Cardiac septum (tissue), 1 donor: ENCODE data around the gene SPZ1. TPM values are rescaled to one million over a fixed set of nuclear protein-coding genes. Genes with fewer than 3 reads are reported as not detected.
"Not testable (repeated sequence)": the region's sequence is repeated elsewhere in the genome, so short reads cannot be mapped to it uniquely, and the experiment has no call there.

ENCODE experiments used
- DNase-seq: peaks from one replicate; pipeline ENCODE4 v3.0.0-alpha.2; 2020; ENCODE audit warnings: low spot score
- intact Hi-C: fragments of 100-400 bp; cut with DNase I; formaldehyde crosslinking; loops from one replicate; pipeline ENCODE4 v1.14.0; 2022
- total RNA-seq: library from RNA; stranded (reverse); fragmentation: NEBNext Ultra II Directional; extraction: Animal tissue kit (Norgen Biotek cat#: 25700); gene quantifications from one replicate; pipeline ENCODE4 v1.2.1, GENCODE V29; 2021
- donor health status: DM: no; HTN: no; CAD: no.

The SPZ1 gene
- total RNA-seq, 1 donor from 2014 or later: not detected

- no peak for DNase-seq
- intact Hi-C loops: no loop called here
Observed at GRCh38 chr5:80324912-80325311, 5.1 kb downstream of the SPZ1 start.

- intact Hi-C loops: no loop called here
- DNase-seq: no peak
Observed at GRCh38 chr5:80326468-80326867, 6.7 kb downstream of the SPZ1 start.

GRCh38 chr5:80337379-80337778, 17.6 kb downstream of the SPZ1 start:
- intact Hi-C loops: no loop called here
- DNase-seq: no peak

- intact Hi-C loops: no loop called here
Observed at GRCh38 chr5:80339116-80339515, 19.3 kb downstream of the SPZ1 start.

GRCh38 chr5:80341016-80341775, 21.4 kb downstream of the SPZ1 start:
- DNase-seq: no peak
- intact Hi-C loops: no loop called here

More at GRCh38 chr5:80339116-80339515, 19.3 kb downstream of the SPZ1 start:
- no peak for DNase-seq

GRCh38 chr5:80343067-80343466, 23.3 kb downstream of the SPZ1 start:
- DNase-seq: no peak
- intact Hi-C loops: no loop called here

GRCh38 chr5:80346055-80346454, 26.3 kb downstream of the SPZ1 start:
- intact Hi-C loops: no loop called here
- DNase-seq: no peak

GRCh38 chr5:80348171-80348570, 28.4 kb downstream of the SPZ1 start:
- DNase-seq: no peak
- intact Hi-C loops: no loop called here

- intact Hi-C loops, DNase-seq: not testable (repeated sequence)
Observed at GRCh38 chr5:80351019-80351418, 31.2 kb downstream of the SPZ1 start.

- intact Hi-C loops: no loop called here
- no peak for DNase-seq
Observed at GRCh38 chr5:80355686-80356085, 35.9 kb downstream of the SPZ1 start.

- intact Hi-C loops: no loop called here
- no peak for DNase-seq
Observed at GRCh38 chr5:80357671-80358070, 37.9 kb downstream of the SPZ1 start.

- intact Hi-C loops: no loop called here
- DNase-seq: no peak
Observed at GRCh38 chr5:80360914-80361444, 41.2 kb downstream of the SPZ1 start.

- no peak for DNase-seq
- intact Hi-C loops: no loop called here
Observed at GRCh38 chr5:80364892-80365291, 45.1 kb downstream of the SPZ1 start.

- DNase-seq: no peak
- intact Hi-C loops: no loop called here
Observed at GRCh38 chr5:80368661-80369480, 49.1 kb downstream of the SPZ1 start.

GRCh38 chr5:80369521-80369920, 49.7 kb downstream of the SPZ1 start:
- DNase-seq: no peak
- intact Hi-C loops: no loop called here

- DNase-seq: no peak
- intact Hi-C loops: no loop called here
Observed at GRCh38 chr5:80370390-80370789, 50.6 kb downstream of the SPZ1 start.

Other genes starting within 250 kb of the SPZ1 start
- gene SERINC5, start 64.0 kb upstream of the SPZ1 start, total RNA-seq: 20.9 TPM
- 50.3 TPM for gene ZFYVE16, start 88.1 kb downstream of the SPZ1 start, total RNA-seq
- 2.1 TPM for gene FAM151B, start 168.1 kb downstream of the SPZ1 start, total RNA-seq